HUES6 (cell line): ENCODE measurements around the gene PHC2.

Experiments
- H3K27ac ChIP-seq: 2 replicates; pipeline ENCODE4 v1.7.0; 2013; ENCODE audit warnings: low read depth, mild to moderate bottlenecking, low read length, inconsistent platforms
- H3K27me3 ChIP-seq: 2 replicates; pipeline ENCODE4 v1.6.1; 2013; ENCODE audit warnings: low read length; ENCODE audit not compliant: control insufficient read depth, insufficient read depth
- H3K36me3 ChIP-seq: 2 replicates; pipeline ENCODE4 v1.6.1; 2013; ENCODE audit warnings: low read length; ENCODE audit not compliant: control insufficient read depth, insufficient read depth
- H3K4me1 ChIP-seq: 2 replicates; pipeline ENCODE4 v1.6.1; 2013; ENCODE audit warnings: low read length; ENCODE audit not compliant: control insufficient read depth, insufficient read depth
- H3K4me3 ChIP-seq: 2 replicates; pipeline ENCODE4 v1.5.1; 2013; ENCODE audit warnings: low read depth, low read length
- H3K9ac ChIP-seq: one replicate; pipeline ENCODE4 v1.6.1; 2013; ENCODE audit warnings: mild to moderate bottlenecking, low read length
- H3K9me3 ChIP-seq: 2 replicates; pipeline ENCODE4 v1.6.1; 2013; ENCODE audit warnings: low read depth, low read length; ENCODE audit not compliant: control insufficient read depth, insufficient read depth

The PHC2 gene

GRCh38 chr1:33338048-33338439 is 92.9 kb downstream of the PHC2 start:
- peaks cover 57% of the 10 kb centered on the region for H3K4me1 ChIP-seq
- H3K36me3 ChIP-seq, result peaks cover 4% of the 10 kb centered on the region; the same call in 1 of the 2 replicates
- H3K9ac ChIP-seq, result no peak overlapping the region
- peaks cover 65% of the 10 kb centered on the region for H3K27me3 ChIP-seq
- H3K9me3 ChIP-seq, result no peaks in the 10 kb centered on the region
- no peak overlapping the region for H3K4me3 ChIP-seq
- H3K27ac ChIP-seq, result no peak overlapping the region

GRCh38 chr1:33337441-33337840 is 93.5 kb downstream of the PHC2 start:
- Histone ChIP-seq H3K9me3 (no peaks in the 10 kb centered on the region), H3K27ac (no peak overlapping the region), H3K4me3 (no peak overlapping the region), H3K4me1 (peaks cover 51% of the 10 kb centered on the region), H3K36me3 (peaks cover 9% of the 10 kb centered on the region; the same call in 1 of the 2 replicates), H3K27me3 (peaks cover 65% of the 10 kb centered on the region), H3K9ac (no peak overlapping the region)

- Histone ChIP-seq H3K36me3 (peaks cover 16% of the 10 kb centered on the region; the same call in 1 of the 2 replicates), H3K27me3 (peaks cover 60% of the 10 kb centered on the region), H3K4me1 (peaks cover 43% of the 10 kb centered on the region)
Observed at GRCh38 chr1:33336580-33336979, 94.3 kb downstream of the PHC2 start.

GRCh38 chr1:33335020-33335419 is 95.9 kb downstream of the PHC2 start:
- Histone ChIP-seq H3K36me3 (peaks cover 25% of the 10 kb centered on the region), H3K4me3 (no peak overlapping the region), H3K9me3 (no peaks in the 10 kb centered on the region), H3K9ac (no peak overlapping the region), H3K27me3 (peaks cover 51% of the 10 kb centered on the region), H3K27ac (no peak overlapping the region), H3K4me1 (peaks cover 27% of the 10 kb centered on the region)

More at GRCh38 chr1:33336580-33336979, 94.3 kb downstream of the PHC2 start:
- Histone ChIP-seq H3K4me3 (no peak overlapping the region), H3K27ac (no peak overlapping the region), H3K9ac (no peak overlapping the region), H3K9me3 (no peaks in the 10 kb centered on the region)

- no peak overlapping the region for H3K9ac ChIP-seq
- peaks cover 18% of the 10 kb centered on the region for H3K4me1 ChIP-seq
- peaks cover 42% of the 10 kb centered on the region for H3K27me3 ChIP-seq
- H3K9me3 ChIP-seq, result no peaks in the 10 kb centered on the region
- H3K36me3 ChIP-seq, result peaks cover 34% of the 10 kb centered on the region
- no peak overlapping the region for H3K27ac ChIP-seq
- H3K4me3 ChIP-seq, result no peak overlapping the region
Observed at GRCh38 chr1:33334081-33334552, 96.8 kb downstream of the PHC2 start.

GRCh38 chr1:33332881-33333280 is 98.0 kb downstream of the PHC2 start:
- Histone ChIP-seq H3K27me3 (peaks cover 32% of the 10 kb centered on the region), H3K27ac (no peak overlapping the region), H3K4me3 (no peak overlapping the region), H3K4me1 (peaks cover 6% of the 10 kb centered on the region), H3K9ac (no peak overlapping the region), H3K36me3 (peaks cover 46% of the 10 kb centered on the region), H3K9me3 (no peaks in the 10 kb centered on the region)

GRCh38 chr1:33332357-33332789 is 98.5 kb downstream of the PHC2 start:
- no peak overlapping the region for H3K9ac ChIP-seq
- H3K27ac ChIP-seq, result no peak overlapping the region
- peaks cover 27% of the 10 kb centered on the region for H3K27me3 ChIP-seq
- H3K9me3 ChIP-seq, result no peaks in the 10 kb centered on the region
- peaks cover 51% of the 10 kb centered on the region for H3K36me3 ChIP-seq
- H3K4me1 ChIP-seq, result 0 out of 2 replicates have a peak, but pooled peaks cover under 1% of the 10 kb centered on the region
- no peak overlapping the region for H3K4me3 ChIP-seq

- H3K4me3 ChIP-seq, result no peak overlapping the region
- no peak overlapping the region for H3K9ac ChIP-seq
- H3K36me3 ChIP-seq, result peaks cover 57% of the 10 kb centered on the region
- no peaks in the 10 kb centered on the region for H3K4me1 ChIP-seq
- H3K27me3 ChIP-seq, result peaks cover 23% of the 10 kb centered on the region; the same call in 1 of the 2 replicates
- no peak overlapping the region for H3K27ac ChIP-seq
- H3K9me3 ChIP-seq, result no peaks in the 10 kb centered on the region
Observed at GRCh38 chr1:33331444-33332356, 99.2 kb downstream of the PHC2 start.

GRCh38 chr1:33330906-33331305 is 100.0 kb downstream of the PHC2 start:
- Histone ChIP-seq H3K27me3 (peaks cover 17% of the 10 kb centered on the region; the same call in 1 of the 2 replicates), H3K36me3 (peaks cover 63% of the 10 kb centered on the region), H3K27ac (no peak overlapping the region)

GRCh38 chr1:33330361-33330890 is 100.5 kb downstream of the PHC2 start:
- Histone ChIP-seq H3K9me3 (no peaks in the 10 kb centered on the region), H3K27ac (no peak overlapping the region), H3K4me1 (no peaks in the 10 kb centered on the region), H3K36me3 (peaks cover 68% of the 10 kb centered on the region), H3K9ac (no peak overlapping the region), H3K4me3 (no peak overlapping the region), H3K27me3 (peaks cover 17% of the 10 kb centered on the region; the same call in 1 of the 2 replicates)

More at GRCh38 chr1:33330906-33331305, 100.0 kb downstream of the PHC2 start:
- Histone ChIP-seq H3K4me3 (no peak overlapping the region), H3K9ac (no peak overlapping the region), H3K4me1 (no peaks in the 10 kb centered on the region), H3K9me3 (no peaks in the 10 kb centered on the region)
